PC-9 (cell line): ENCODE data around the gene KCNK10. TPM values are rescaled to one million over a fixed set of nuclear protein-coding genes. Genes with fewer than 3 reads are reported as not detected.

Experiments
- BruUV-seq: library from RNA; stranded (reverse); fragments of 400-500 nt; replicated peaks from 2 replicates; lab custom pipeline; 2021; lab: Mats Ljungman, UMichigan
- CTCF ChIA-PET: fragments of 300-600 bp; sonication (Branson Sonifier 250); formaldehyde crosslinking; loops from one replicate; lab custom pipeline; 2022; ENCODE audit warnings: antibody characterized with exemption; lab: Charles Lee
- POLR2A ChIA-PET: fragments of 300-600 bp; sonication (Branson Sonifier 250); formaldehyde crosslinking; loops from one replicate; lab custom pipeline; 2022; ENCODE audit warnings: antibody characterized with exemption; ENCODE audit not compliant: unreplicated experiment; lab: Charles Lee
- DNase-seq, 2 experiments: peaks; one replicate each; pipeline versions ENCODE4 v3.0.0 to v3.0.0-alpha.2; 2015 to 2022; ENCODE audit warnings: mixed read lengths in 1 of 2
- H2AFZ ChIP-seq: fragments of 200-600 bp; sonication (generic); 2 replicates; pipeline ENCODE4 v1.8.1; 2017; ENCODE audit warnings: antibody characterized with exemption
- H3F3A ChIP-seq: fragments of 200-600 bp; sonication (generic); 2 replicates; pipeline ENCODE4 v1.8.1; 2017; ENCODE audit warnings: antibody characterized with exemption, mild to moderate bottlenecking, low read depth; ENCODE audit not compliant: insufficient read depth
- H3K27ac ChIP-seq: fragments of 200-600 bp; sonication (generic); 2 replicates; pipeline ENCODE4 v1.6.1; 2016; ENCODE audit warnings: mixed run types
- H3K27me3 ChIP-seq: fragments of 200-600 bp; sonication (generic); 2 replicates; pipeline ENCODE4 v1.6.1; 2016; ENCODE audit warnings: low read depth, mixed run types; ENCODE audit not compliant: insufficient read depth
- H3K36me3 ChIP-seq: fragments of 200-600 bp; sonication (generic); 2 replicates; pipeline ENCODE4 v1.6.1; 2016; ENCODE audit warnings: low read depth, mixed run types
- H3K4me1 ChIP-seq: fragments of 200-600 bp; sonication (generic); replicated peaks from 2 replicates; pipeline ENCODE4 v1.6.1; 2016; ENCODE audit warnings: mixed run types; ENCODE audit not compliant: insufficient read depth
- H3K4me2 ChIP-seq: fragments of 200-600 bp; sonication (generic); 2 replicates; pipeline ENCODE4 v1.6.1; 2017; ENCODE audit warnings: mixed run types
- H3K4me3 ChIP-seq: fragments of 200-600 bp; sonication (generic); 2 replicates; pipeline ENCODE4 v1.6.1; 2016; ENCODE audit warnings: mixed run types
- H3K79me2 ChIP-seq: fragments of 200-600 bp; sonication (generic); 2 replicates; pipeline ENCODE4 v1.6.1; 2017; ENCODE audit warnings: low read depth, mixed run types
- H3K9me2 ChIP-seq: fragments of 200-600 bp; sonication (generic); 2 replicates; pipeline ENCODE4 v1.8.1; 2017; ENCODE audit warnings: mild to moderate bottlenecking; ENCODE audit not compliant: insufficient read depth
- H3K9me3 ChIP-seq: fragments of 200-600 bp; sonication (generic); 2 replicates; pipeline ENCODE4 v1.8.1; 2016; ENCODE audit warnings: low read depth; ENCODE audit not compliant: insufficient read depth
- H4K20me1 ChIP-seq: fragments of 200-600 bp; sonication (generic); 2 replicates; pipeline ENCODE4 v1.8.1; 2017; ENCODE audit not compliant: insufficient read depth
- EZH2 ChIP-seq: fragments of 200-600 bp; sonication (generic); IDR thresholded peaks from 2 replicates; pipeline ENCODE4 v1.8.0; 2017; ENCODE audit warnings: antibody characterized with exemption, low read depth
- intact Hi-C: fragments of 100-400 bp; cut with micrococcal nuclease; formaldehyde crosslinking; loops from one replicate; pipeline ENCODE4 v1.10.0; 2022; ENCODE audit not compliant: unreplicated experiment
- total RNA-seq: library from RNA; stranded (reverse); gene quantifications from 2 replicates; pipeline ENCODE4 v1.2.3, GENCODE V29; 2021
- TF ChIP-seq, protein P1 (sequence below): fragments of 200-600 bp; sonication (generic); conservative IDR thresholded peaks from 2 replicates; pipeline ENCODE4 v1.6.1; 2017; ENCODE audit warnings: mixed run types, antibody characterized with exemption, mild to moderate bottlenecking, moderate library complexity

The KCNK10 gene
- total RNA-seq, 1 experiment from 2014 or later: not detected

DNA sequence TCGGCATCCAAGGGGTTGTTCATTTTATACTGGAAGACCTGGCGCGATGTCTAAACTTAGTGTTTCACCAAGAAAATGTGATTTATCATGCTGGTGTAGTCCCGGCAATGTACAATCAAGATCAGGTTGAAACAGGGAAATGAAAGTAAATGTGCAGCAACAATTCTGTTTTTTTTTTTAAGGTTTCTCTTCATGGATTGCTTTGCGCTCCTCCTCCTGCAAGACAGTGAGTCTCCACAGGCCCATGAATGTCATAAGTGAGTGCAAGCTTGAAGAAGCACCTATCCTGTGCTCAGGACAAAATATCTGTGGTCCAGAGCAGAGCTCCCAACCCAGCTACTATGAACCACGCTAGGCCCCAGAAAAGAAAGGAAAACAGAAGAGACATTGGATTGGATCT lies 143.4 kb downstream of the KCNK10 start:
- intact Hi-C loops: loop anchor here (2.0 to 10.0 kb wide), 2 partner anchors 17 to 235 kb away; no protein-coding TSS in a partner anchor
- H3K27me3 ChIP-seq: peaks cover 6% of the 10 kb centered on the region
- no peak for DNase-seq
- TF ChIP-seq, protein P1, sequence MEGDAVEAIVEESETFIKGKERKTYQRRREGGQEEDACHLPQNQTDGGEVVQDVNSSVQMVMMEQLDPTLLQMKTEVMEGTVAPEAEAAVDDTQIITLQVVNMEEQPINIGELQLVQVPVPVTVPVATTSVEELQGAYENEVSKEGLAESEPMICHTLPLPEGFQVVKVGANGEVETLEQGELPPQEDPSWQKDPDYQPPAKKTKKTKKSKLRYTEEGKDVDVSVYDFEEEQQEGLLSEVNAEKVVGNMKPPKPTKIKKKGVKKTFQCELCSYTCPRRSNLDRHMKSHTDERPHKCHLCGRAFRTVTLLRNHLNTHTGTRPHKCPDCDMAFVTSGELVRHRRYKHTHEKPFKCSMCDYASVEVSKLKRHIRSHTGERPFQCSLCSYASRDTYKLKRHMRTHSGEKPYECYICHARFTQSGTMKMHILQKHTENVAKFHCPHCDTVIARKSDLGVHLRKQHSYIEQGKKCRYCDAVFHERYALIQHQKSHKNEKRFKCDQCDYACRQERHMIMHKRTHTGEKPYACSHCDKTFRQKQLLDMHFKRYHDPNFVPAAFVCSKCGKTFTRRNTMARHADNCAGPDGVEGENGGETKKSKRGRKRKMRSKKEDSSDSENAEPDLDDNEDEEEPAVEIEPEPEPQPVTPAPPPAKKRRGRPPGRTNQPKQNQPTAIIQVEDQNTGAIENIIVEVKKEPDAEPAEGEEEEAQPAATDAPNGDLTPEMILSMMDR: no peak
- no peak for TF ChIP-seq EZH2
- no peak overlapping the region for H3K4me3 ChIP-seq
- BruUV-seq: no TSS peak
- H2AFZ ChIP-seq: no peak overlapping the region
- POLR2A ChIA-PET: no interaction called here
- no peaks in the 10 kb centered on the region for H3K9me2 ChIP-seq
- no peak overlapping the region for H3K4me2 ChIP-seq
- no peaks in the 10 kb centered on the region for H4K20me1 ChIP-seq
- no peaks in the 10 kb centered on the region for H3K79me2 ChIP-seq
- no peaks in the 10 kb centered on the region for H3K36me3 ChIP-seq
- no peaks in the 10 kb centered on the region for H3K9me3 ChIP-seq
- H3K27ac ChIP-seq: no peak overlapping the region
- no peaks in the 10 kb centered on the region for H3F3A ChIP-seq
- CTCF ChIA-PET: no interaction called here
- H3K4me1 ChIP-seq: no peaks in the 10 kb centered on the region

DNA sequence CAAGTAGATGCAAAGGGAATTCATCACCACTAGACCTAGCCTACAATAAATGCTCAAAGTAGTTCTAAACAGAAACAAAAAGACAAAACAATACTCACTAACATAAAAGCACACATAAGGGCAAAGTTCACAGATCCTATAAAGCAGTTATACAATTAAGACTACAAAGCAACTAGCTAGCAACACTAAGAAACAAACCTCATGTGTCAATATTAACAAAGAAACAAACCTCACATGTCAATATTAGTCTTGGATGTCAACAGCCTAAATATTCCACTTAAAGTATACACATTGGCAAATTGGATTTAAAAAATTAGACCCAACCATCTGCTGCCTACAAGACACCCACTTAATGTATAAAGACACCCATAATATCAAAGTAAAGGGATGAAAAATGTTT lies 152.7 kb downstream of the KCNK10 start:
- Histone ChIP-seq H2AFZ (no peak overlapping the region), H3K79me2 (no peaks in the 10 kb centered on the region), H3F3A (no peaks in the 10 kb centered on the region), H3K9me2 (no peaks in the 10 kb centered on the region), H3K27ac (no peak overlapping the region), H3K27me3 (no peaks in the 10 kb centered on the region), H4K20me1 (no peaks in the 10 kb centered on the region), H3K4me3 (no peak overlapping the region), H3K36me3 (no peaks in the 10 kb centered on the region), H3K9me3 (no peaks in the 10 kb centered on the region), H3K4me2 (no peak overlapping the region), H3K4me1 (no peaks in the 10 kb centered on the region; the same call in 1 of the 2 replicates)
- intact Hi-C loops: loop anchor here (10.0 kb wide), 1 partner anchor 226 kb away; no protein-coding TSS in a partner anchor
- no peak for TF ChIP-seq EZH2
- no TSS peak for BruUV-seq
- POLR2A ChIA-PET: no interaction called here
- CTCF ChIA-PET: no interaction called here
- no peak for DNase-seq

DNA sequence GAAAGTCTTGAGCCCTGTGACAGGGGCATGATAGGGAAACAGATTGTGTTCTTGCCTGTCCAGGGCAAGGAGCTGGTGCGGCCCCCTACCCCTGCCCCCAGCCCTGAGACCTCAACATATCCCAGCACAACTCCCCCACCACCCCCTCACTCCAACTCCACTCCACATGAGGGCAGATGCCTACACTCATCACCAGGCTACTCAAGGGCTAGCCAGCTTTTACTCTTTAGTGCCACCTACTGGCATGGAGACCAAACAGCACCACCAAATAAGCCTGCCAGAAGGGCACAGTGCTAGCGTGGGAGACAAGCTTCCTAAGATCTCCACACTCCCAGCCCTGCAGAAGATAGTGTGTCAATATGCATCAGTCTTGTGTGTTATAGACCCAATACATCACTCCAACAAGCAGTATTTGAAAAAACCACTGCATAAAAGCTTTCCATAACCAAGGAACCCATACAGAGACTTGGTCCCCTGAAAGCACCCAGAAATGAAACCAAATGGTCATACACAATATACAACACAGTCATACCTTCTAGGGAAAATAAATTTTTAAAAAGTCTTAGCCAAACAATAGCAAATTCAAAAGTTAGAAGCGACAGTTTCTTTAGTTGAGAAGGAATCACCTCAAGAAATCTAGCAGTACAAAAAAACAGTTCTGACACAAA lies 154.4 kb downstream of the KCNK10 start:
- ChIA-PET POLR2A (no interaction called here), CTCF (no interaction called here)
- no peak for DNase-seq
- TF ChIP-seq, protein P1: peak; percentile 70
- TF ChIP-seq EZH2: no peak
- Histone ChIP-seq H3K27ac (no peak overlapping the region), H3K9me3 (no peaks in the 10 kb centered on the region), H3K27me3 (no peaks in the 10 kb centered on the region), H3K79me2 (no peaks in the 10 kb centered on the region), H3K9me2 (no peaks in the 10 kb centered on the region), H4K20me1 (no peaks in the 10 kb centered on the region), H2AFZ (no peak overlapping the region), H3K4me3 (no peak overlapping the region), H3K4me2 (no peak overlapping the region), H3K36me3 (no peaks in the 10 kb centered on the region), H3K4me1 (no peaks in the 10 kb centered on the region; the same call in 1 of the 2 replicates), H3F3A (no peaks in the 10 kb centered on the region)
- BruUV-seq: no TSS peak
- intact Hi-C loops: no loop called here

DNA sequence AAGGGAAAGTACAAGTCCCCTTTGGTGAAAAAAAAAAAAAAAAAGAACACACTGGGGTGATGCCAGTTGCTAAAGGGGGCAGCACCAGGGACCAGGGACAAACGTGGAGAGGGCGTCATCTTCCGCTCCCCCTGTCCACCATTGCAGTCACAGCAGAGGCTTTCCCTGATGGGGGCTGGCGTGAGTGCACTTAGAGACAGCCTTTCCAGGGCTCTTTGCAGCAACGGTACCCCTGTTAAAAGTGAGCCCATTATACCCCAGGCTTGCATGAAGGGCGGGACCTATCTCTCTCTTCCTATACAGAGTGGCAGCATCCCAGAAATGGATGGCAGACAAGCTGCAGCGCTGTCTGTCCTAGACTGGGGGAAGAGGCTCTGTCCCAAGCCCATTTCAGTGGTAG lies 155.0 kb downstream of the KCNK10 start:
- no peaks in the 10 kb centered on the region for H3F3A ChIP-seq
- H3K79me2 ChIP-seq: no peaks in the 10 kb centered on the region
- H3K4me1 ChIP-seq: no peaks in the 10 kb centered on the region; the same call in 1 of the 2 replicates
- no peak overlapping the region for H3K27ac ChIP-seq
- BruUV-seq: no TSS peak
- TF ChIP-seq, protein P1: no peak
- TF ChIP-seq EZH2: no peak
- intact Hi-C loops: no loop called here
- H3K36me3 ChIP-seq: no peaks in the 10 kb centered on the region
- POLR2A ChIA-PET: no interaction called here
- no peaks in the 10 kb centered on the region for H3K9me3 ChIP-seq
- no peaks in the 10 kb centered on the region for H4K20me1 ChIP-seq
- H3K27me3 ChIP-seq: no peaks in the 10 kb centered on the region
- no peak overlapping the region for H3K4me2 ChIP-seq
- H3K4me3 ChIP-seq: no peak overlapping the region
- no peaks in the 10 kb centered on the region for H3K9me2 ChIP-seq
- CTCF ChIA-PET: no interaction called here
- no peak overlapping the region for H2AFZ ChIP-seq
- DNase-seq: no peak
